GM18870 (cell line): Measurements from ENCODE around the gene MIS18BP1.
"Not testable (repeated sequence)": the region's sequence is repeated elsewhere in the genome, so short reads cannot be mapped to it uniquely, and the experiment has no call there.

ENCODE experiments used
- ATAC-seq: cut with Tn5 transposase; IDR thresholded peaks from one replicate; pipeline ENCODE4 v1.9.1; 2021; ENCODE audit warnings: moderate library complexity; ENCODE audit not compliant: unreplicated experiment

The MIS18BP1 gene

DNA sequence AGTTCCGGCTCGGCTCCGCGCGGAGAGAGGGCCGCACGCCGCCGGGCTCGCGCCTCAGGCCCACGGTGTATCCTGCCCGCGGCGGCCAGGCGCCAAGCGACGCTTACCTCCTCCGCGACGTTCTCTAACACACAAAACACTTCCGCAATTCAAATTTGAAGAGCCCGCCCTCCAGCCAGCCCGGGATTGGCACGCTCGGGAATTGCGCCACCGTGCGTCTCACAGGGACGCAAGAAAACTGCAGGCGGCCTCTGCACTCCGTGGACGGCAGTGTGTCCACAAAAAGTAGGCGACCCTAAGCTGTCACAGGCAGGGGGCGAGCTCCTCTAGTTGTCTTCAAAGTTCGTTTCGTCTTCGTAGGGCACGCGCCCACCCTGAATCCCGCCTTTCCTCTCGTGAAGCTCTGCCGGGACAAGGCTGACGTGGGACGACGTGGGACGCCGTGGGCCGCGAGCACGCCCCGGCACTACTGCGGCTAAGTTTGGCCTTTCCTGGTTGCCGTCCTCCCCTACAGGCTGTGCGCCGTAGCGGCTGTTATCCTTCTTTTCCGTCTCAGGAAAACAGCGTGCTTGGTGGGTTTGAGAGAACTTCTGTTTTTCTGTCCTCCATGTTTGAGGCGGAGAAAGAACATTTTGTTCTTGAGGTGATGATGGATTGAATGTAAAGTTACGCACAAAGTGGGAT lies at the start of gene MIS18BP1:
TSS of gene MIS18BP1 (minus strand) at position 133 of the 684 bp plus-strand sequence. CDS start 5,916 bp downstream, outside the sequence.
- peak; percentile 77 for ATAC-seq

DNA sequence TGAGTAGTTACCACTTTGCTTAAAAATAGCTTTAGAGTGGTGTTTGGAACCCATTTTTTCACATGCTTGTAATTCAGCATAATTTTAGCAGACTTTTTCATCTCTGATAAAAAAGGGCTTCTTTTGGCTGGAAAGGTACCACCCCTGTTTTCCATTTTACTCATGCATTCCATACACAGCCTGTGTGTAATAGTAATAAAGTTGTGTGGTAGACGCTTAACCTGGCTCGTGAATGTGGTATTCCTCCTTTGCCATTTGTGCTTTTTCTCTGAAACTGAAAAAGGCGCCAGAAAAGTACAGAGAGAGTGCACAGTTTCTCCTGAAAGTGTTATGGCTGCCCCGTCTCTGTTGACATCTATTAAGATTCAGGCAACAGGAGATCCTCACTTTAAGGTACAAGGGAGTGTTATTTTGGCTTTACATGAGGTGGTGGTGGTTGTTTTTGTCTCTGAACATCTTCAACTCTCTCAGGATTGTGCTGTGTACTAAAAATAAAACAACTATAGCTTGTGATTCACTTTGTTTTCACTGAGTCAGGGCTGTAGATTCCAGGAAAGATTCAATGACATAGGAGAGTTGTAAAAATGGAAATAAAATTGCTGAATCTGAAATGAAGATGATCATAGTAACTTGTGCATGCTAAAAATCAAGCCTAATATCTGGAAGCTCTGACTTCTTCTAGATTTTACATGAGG lies 45.6 kb upstream of the MIS18BP1 start:
- ATAC-seq: no peak

DNA sequence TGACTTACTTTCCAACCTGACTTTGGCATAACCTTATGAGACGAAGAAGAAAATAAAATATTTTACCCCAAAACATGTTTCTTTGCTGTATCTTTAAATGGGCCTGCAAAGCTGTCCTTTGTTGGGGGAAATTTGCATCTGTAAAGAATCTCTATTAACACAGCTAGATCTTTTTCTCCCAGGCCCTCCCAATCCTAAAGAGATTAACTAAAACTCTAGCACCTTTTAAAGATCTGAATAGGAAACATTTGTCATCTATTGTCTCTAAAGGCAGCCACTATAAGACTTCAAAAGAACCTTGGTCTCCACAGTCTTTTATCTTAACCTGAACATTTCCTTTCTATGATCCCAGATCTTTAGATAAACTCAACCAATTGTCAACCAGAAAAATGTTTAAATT lies 41.8 kb upstream of the MIS18BP1 start:
- ATAC-seq: not testable (repeated sequence)

DNA sequence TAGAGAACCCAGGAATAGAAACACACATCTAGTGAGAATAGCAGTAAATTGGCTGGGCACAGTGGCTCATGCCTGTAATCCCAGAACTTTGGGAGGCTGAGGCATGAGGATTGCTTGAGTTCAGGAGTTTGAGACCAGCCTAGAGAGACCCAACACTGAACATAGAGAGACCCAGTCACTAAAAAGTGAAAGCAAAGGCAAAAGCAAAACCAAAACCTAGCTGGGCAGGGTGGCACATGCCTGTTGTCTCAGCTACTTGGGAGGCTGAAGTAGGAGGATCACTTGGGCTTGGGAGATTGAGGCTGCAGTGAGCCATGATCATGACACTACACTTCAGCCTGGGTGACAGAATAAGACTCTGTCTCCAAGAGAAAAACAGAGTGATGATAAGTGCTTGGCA lies 37.5 kb upstream of the MIS18BP1 start:
- no peak for ATAC-seq

DNA sequence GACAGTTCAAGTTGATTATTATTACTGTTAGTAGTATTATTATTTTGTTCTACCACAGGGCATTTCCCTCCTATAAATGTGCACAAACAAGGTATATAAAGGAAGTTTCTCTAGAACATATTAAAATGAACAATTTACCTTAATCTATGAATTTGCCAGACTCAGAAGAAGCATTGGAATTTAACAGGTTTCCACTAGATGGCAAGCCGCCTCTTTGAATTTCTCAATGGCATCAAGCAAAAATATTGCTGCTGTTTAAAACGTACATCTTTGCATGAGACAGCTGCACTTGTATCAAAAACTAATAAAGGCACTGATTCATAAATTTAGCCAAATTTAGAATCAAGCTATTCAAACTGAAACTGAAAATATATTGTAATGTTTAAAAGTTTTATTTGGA lies 34.6 kb upstream of the MIS18BP1 start:
- no peak for ATAC-seq

DNA sequence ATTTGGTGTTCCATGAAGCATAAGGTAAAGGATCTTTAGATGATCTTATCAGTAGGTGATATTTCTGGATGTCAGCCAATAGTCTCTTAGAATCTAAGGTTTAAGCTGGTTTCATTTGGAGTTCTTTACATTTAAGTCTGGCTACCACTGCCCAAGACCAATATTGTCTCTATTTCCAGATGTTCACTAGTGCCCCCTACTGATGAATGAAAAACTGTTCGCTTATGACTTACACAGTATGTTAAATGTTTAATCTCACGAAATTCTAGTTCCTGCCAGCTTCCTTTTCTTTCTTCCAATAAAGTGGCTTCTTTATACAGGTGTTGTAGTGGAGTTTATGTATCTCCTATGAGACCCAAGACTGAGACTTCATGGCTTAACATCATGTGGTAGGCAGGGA lies 31.8 kb upstream of the MIS18BP1 start:
- ATAC-seq: no peak

DNA sequence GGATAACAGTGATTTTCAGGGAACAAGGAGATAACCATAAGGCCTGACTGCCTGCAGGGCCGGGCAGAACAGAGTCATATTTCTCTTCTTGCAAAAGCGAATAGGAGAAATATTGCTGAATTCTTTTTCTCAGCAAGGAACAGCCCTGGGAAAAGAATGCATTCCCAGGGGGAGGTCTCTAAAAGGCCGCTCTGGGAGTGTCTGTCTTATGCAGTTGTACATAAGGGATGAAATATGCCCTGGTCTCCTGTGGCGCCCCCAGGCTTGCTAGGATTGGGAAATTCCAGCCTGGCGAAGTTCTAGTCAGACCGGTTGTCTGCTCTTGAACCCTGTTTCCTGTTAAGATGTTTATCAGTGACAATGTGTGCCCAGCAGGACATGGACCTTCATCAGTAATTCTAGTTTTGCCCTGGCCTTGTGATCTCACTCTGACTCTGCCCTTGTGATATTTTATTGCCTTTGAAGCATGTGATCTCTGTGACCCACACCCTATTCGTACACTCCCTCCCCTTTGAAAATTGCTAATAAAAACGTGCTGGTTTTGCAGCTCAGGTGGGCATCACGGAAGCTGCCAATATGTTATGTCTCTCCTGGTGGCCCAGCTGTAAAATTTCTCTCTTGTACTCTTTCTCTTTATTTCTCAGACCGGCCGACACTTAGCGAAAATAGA lies 28.9 kb upstream of the MIS18BP1 start:
- ATAC-seq: not testable (repeated sequence)

DNA sequence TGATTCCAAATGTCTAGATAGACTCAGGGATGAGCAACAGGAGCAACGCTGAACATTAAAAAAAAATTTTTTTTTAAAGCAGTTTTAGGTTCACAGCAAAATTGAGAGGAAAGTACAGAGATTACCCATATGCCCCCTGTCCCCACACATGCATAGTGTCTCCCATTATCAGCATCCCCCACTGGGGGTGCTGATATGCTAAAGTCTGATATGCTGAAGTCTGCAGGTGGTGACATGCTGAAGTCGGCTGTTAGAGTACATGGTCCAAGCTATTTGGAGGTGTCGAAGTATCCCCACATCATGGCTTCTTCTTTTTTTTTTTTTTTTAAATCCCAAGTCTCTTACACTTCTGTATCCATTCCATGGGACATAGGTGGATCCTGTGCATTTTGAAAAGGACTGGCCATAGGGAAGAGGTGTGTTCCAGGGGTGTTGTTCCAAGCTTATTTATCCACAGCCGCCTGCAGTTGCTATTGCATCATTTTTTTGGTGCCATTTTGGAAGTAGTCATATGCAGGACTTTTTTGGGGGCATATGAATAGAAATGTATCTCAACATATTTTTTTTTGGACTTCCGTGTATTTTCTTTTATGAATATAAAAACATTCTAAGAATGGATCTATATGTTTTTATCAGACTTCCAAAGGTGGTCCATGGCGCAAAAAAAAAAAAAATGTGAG lies 19.0 kb upstream of the MIS18BP1 start:
- no peak for ATAC-seq

DNA sequence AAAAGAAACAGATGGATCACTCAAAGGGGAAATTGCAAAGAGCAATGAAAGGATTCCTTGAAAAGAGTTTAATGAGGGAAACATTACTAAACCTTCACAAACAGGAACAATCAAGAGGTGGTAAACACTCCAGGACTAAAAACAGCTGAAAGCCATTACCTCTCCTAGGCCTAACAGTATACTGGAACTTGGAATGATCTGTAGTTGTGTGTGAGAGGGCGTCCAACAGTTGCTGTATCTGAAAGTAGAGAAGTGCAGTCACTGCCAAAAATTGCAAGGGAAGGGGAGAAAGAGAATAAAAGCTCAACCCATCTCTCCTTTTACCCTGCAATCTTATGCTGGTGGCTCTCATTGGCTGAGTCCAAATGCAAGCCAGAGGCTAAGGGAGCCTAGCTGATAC lies 17.0 kb upstream of the MIS18BP1 start:
- no peak for ATAC-seq

DNA sequence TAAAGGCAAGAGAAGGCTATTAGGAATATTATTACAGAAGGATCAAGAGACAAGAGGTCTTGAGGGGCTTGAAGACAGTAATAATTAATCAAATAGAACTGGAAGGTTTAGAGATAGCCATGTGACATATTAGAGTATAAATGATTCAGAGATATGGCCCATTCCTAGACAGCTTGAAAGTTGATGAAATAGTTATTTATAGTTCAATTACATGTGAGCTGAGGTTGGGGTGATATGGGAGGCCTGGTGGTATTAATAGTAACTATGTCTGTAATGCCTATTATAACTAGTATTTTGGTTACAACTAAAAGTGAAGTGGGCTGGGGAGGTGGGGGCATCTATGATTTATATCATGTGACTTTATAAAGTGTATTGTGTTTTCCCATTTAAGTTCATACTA lies 14.1 kb upstream of the MIS18BP1 start:
- ATAC-seq: no peak

DNA sequence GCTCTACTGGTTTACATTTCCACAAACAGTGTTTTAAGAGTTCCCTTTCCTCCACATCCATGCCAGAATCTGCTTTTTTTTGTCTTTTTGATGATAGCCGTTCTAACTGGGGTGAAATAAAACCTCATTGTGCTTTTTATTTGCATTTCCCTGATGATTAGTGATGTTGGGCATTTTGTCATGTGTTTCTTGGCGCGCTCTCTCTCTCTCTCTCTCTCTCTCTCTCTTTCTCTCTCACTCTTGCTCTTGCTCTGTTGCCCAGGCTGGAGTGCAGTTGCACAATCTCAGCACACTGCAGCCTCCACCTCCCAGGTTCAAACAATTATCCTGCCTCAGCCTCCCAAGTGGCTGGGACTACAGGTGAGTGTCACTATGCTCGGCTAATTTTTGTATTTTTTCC lies 9.6 kb upstream of the MIS18BP1 start:
- no peak for ATAC-seq

DNA sequence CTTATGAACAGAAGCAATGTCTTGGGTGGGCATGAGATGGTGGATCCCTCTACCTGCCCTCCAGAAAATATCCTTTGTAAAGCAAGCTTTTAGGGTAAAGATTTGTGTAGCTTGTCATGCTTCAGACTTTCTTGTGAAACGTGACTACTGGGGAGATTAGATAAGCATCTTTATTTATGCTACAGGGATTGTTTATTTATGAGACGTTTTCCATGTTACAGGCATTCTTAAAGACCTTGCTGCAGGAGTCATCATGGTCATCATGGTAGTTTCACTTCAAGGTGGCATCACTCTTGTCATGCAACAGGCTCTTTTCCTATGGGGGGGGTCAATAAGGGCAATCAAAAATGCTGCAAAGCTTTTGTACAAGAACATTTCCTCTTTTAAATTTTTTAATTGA lies 8.2 kb upstream of the MIS18BP1 start:
- no peak for ATAC-seq

DNA sequence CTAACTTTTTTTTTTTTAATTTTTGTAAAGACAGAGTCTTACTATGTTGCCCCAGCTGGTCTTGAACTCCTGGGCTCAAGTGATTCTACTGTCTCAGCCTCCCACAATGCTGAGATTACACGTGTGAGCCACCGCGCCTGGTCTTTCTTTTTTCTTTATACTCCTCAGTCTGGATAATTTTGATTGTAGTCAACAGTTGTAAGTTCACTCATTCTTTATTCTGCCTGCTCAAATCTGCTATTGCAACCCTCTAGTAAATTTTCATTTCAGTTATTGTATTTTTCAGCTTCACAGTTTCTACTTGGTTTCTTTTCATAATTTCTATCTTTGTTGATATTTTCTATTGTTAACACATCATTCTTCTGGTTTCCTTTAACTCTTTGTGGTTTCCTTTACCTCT lies 5.8 kb upstream of the MIS18BP1 start:
- no peak for ATAC-seq

DNA sequence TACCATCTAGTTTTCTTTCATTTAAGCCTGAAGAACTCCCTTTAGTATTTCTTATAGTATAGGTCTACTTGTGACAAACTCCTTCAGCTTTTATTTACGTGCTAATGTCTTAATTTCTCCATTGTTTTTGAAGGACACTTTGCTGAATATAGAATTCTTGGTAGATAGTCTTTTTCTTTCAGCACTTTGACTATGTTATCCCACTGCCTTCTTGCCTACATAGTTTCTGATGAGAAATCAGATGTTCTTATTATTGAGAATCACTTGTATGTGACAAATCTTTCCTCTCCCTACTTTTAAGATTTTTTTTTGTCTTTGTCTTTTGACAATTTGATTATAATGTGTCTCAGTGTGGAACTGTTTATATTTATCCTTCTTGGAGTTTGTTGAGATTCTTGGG lies 5.1 kb upstream of the MIS18BP1 start:
- no peak for ATAC-seq

DNA sequence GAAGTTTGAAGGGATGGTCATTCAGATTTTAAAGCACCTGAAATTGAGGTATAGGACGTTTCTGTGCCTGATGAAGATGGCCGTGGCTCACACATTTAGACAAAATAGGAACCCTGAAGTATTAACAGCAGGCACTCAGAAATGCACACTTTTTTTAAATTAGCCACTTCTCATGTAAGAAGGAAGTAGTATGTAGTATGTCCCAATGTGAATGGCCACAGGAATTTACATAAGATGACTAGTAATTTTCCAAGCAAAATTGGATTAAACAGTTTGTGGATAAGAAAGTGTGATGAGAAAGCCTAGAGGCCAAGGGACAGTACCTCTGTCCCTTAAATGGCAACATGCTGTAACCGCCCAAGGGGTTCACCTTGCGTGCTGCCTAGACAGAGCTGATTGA lies 1.8 kb upstream of the MIS18BP1 start:
- ATAC-seq: no peak

DNA sequence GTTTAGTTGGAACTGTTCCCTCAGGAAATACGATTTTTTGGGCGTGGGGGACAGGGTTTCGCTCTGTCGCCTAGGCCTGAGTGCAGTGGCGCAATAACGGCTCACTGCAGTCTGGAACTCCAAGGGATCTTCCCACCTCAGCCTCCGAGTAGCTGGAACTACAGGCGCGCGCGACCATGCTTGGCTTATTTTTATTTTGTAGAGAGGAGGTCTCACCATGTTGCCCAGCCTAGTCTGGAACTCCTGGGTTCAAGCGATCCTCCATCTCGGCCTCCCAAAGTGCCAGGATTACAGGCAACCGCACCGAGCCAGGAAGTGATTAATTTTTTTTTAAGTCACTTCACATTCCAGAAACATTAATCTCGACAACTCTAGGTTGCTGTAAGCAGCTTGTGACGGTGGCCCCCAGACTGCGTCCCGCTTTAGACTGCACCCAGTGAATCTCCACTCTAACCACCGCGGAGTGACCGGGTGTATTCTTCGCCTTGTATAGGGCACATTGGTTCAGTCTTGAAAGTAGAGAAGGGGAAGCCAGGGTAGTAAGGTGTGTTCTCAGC lies 830 bp upstream of the MIS18BP1 start:
- ATAC-seq: no peak

DNA sequence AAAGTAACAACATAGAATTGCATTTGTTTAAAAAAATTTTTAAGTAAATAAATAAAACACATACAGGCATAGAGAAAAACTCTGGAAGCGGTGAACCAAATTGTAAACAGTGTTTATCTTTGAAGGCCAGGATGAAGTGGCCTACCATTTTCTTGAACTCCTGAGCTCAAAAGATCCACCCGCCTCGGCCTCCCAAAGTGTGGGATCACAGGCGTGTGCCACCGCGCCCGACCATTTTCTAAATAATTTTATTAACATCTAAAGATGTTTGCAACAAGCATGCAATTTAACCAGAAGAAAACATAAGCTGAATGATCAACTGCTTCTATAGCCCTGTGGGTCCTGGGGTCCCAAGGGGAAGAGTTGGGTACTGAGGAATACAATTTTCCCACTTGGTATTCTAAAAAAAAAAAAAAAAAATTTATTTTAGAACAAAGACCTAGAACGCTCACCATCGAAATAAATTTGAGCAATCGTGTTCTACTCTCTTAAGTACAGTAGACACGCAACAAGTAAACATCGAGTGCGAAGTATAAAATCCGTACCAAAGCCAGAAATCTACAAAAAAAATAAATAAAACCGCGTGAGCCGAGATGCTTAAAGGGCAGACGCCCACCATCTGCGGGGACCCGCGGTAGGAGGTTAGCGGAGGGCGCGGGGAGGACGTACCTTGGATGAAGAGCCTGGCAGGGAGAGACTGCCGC lies 484 bp downstream of the MIS18BP1 start:
- ATAC-seq: no peak

DNA sequence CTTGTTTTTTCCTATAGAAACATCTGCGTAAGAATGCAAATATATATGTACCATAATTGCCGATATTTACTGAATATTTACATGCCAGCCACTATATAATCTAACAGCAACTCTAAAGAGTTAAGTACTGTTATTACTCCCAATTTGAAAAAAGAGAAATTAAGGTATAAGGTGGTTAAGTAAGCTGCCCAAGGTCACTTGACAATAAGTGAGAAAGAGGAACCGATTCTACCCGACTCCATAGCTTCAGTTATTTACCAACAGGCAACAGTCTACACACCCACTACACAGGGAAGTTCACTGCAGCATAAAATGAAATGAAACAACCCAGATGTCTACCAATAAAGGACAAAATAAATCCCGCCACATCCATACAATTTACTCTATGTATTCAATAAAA lies 1.1 kb downstream of the MIS18BP1 start:
- ATAC-seq: peak; percentile 64

DNA sequence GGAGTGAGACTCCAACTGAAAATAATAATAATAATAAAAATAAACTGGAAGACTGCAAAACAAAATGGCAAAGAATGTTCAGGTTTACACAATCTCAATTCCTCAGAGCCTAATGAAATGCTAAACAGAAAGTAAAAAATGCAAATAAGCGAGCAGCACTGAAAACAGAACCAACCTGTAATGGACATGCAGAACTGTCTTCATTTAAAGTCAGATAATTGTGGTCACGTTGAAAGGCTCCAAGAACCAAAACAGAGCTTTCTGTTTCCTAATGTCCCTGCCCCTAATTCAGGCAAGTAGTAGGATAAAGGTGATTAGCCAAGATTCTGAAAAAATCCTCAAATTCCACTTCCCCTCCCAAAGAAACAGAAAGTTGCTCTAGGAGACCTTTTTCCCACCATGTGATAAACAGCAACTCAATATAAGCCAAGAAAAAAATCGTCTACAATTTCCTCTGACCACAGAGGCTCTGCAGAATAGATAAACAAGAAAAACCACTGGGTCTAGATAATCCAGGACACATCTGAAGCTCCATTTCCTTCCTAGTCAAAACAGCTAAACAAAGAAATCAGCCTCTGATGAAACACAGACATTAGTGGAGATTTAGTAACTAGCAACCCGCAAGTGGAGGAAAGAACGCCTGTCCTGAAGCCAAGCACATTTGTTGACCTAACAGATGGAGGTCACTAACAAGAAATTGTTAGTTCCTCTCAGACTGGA lies 3.0 kb downstream of the MIS18BP1 start:
- ATAC-seq: peak; percentile 33

DNA sequence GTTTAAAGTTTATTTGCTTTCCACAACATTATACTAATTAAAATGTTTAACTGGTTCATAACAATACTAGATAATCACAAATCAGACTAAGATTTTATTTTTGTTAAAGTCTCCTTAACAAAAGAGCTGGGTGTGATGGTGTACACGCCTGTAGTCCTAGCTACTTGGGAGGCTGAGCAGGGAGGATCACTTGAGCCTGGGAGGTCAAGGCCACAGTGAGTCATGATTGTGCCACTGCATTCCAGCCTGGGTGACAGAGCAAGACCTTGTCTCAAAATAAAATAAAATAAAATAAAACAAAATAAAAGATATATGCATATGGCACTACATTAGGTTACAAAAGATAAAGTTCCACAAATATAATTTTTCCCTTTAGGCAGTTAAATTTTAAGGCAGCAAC lies 5.6 kb downstream of the MIS18BP1 start:
- no peak for ATAC-seq
